Anterior cingulate cortex (tissue), 58 donors: ENCODE measurements around the gene TMEM203.

Experiments used
- DNase-seq, 58 donors: peaks; one replicate each; lab custom pipeline; 2025; lab: John Stamatoyannopoulos, UW

Gene TMEM203

GRCh38 chr9:137159105-137160053, 46.1 kb downstream of the TMEM203 start:
- no peak for DNase-seq

- DNase-seq: no peak
Observed at GRCh38 chr9:137158625-137159024, 46.8 kb downstream of the TMEM203 start.

- DNase-seq: peak in 5 of 58 donors; percentile 21 to 62 (median 42)
Observed at GRCh38 chr9:137157618-137158415, 47.6 kb downstream of the TMEM203 start.

- peak in 12 of 58 donors; percentile 11 to 64 (median 36) for DNase-seq
Observed at GRCh38 chr9:137156567-137157375, 48.7 kb downstream of the TMEM203 start.
